ENCODE data around the gene IVL.

IVL gene

DNA sequence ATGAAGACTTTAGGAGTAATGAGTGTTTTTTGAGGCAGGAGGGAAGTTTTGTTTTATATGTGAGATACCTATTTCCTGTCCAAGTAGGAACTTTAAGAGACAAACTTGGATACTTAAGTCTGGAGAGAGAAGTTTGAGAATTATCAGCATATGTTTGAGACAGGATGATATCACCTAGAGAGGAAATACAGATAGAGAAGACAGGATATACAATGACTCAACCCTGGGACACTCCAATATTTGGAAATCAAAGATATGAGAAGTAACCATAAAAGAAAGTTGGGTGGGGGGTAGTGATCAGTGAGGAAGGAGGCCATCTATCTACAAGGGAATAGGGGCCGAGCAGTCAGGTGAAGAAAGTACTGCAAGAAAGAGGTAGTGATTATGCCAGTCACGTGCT, 42.0 kb upstream of the IVL start:
- TF ChIP-seq, protein P1, sequence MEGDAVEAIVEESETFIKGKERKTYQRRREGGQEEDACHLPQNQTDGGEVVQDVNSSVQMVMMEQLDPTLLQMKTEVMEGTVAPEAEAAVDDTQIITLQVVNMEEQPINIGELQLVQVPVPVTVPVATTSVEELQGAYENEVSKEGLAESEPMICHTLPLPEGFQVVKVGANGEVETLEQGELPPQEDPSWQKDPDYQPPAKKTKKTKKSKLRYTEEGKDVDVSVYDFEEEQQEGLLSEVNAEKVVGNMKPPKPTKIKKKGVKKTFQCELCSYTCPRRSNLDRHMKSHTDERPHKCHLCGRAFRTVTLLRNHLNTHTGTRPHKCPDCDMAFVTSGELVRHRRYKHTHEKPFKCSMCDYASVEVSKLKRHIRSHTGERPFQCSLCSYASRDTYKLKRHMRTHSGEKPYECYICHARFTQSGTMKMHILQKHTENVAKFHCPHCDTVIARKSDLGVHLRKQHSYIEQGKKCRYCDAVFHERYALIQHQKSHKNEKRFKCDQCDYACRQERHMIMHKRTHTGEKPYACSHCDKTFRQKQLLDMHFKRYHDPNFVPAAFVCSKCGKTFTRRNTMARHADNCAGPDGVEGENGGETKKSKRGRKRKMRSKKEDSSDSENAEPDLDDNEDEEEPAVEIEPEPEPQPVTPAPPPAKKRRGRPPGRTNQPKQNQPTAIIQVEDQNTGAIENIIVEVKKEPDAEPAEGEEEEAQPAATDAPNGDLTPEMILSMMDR (IDR thresholded peaks at IDR 0.05) = no peak
- Histone ChIP-seq H3K4me3 (no peak overlapping the region), H3K36me3 (no peaks in the 10 kb centered on the region), H3K27me3 (no peaks in the 10 kb centered on the region), H3K27ac (no peak overlapping the region), H3K4me1 (no peaks in the 10 kb centered on the region), H3K9me3 (no peaks in the 10 kb centered on the region)
- DNase-seq = no peak
- intact Hi-C loops (cut with DNase I; ENCODE audit: low total_unique reads) = no loop called here

DNA sequence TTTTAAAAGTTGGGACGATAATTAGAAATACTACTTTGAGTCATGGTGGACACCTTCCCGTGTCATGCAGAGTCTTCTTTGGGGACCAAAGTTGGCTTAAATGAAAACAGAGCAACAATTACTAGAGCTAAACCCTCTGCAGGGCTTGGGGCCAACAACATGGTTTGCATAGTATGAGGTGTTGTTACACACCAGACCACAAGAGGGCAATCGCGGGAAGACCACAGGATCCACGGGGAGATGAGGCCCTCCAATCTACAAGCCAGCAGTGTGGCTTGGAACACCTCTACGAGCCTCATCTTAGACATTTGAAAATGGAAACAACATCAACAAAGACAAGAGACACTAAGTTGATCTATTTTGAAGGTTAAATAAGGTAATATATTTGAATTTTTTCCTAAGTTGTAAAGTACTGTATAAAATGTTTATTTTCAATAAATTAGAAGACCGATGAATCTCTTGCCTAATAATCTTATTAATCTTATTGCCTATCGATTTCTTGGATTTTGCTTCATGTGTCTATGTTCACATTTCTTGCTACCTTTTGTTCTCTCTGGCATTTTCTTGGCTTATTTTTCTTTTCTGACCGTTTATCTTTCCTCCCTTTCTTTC, 38.4 kb upstream of the IVL start:
- Histone ChIP-seq H3K4me1 (no peaks in the 10 kb centered on the region), H3K36me3 (no peaks in the 10 kb centered on the region), H3K9me3 (no peaks in the 10 kb centered on the region), H3K27me3 (no peaks in the 10 kb centered on the region), H3K4me3 (no peak overlapping the region), H3K27ac (no peak overlapping the region)
- intact Hi-C loops (cut with DNase I; ENCODE audit: low total_unique reads) = no loop called here
- TF ChIP-seq, protein P1 (IDR thresholded peaks at IDR 0.05) = peak; percentile 65 to 72
- DNase-seq = peak; percentile 67 to 69

DNA sequence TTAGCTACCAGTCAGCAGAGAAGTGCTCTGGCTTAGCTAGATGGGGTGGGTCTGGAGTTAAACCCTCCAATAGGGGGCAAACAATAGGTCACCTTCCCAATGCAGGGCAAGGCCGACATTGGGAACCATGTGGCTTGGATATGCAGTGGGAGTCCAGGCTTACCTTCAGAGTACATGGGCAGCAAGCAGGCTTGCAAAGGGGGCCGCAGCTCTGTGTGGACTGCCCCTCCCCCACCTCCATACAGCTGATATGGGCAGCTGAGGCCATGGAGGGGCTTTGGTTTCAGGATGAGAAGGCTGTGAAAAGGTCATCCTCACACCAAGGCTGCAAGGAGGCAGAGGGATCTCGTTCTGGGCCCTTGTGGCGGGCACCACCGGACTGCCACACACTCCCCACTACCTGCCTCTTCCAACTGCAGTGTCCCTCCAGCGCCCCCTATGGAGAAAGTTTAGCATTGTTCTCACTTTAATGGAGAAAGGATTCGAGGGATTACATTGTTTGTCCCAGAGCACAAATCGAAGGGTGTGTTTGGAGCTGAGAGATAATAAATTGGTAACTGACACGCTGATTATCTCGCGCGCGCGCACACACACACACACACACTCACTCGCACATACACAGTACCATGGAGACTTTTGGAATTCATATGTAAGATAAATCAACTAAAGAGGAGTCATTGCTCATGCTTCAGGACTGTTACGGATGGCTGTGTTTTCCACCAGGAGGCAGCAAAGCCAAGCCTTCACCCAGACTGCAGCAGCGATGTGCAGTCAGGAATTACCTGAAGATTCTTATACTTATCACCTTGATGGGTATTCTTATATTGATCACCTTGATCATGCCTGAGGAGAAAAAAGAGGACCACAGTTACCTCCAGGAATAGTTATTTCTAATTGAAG, 37.3 kb upstream of the IVL start:
- no peak for DNase-seq
- intact Hi-C loops (cut with DNase I; ENCODE audit: low total_unique reads) = no loop called here
- no peak overlapping the region for H3K27ac ChIP-seq

DNA sequence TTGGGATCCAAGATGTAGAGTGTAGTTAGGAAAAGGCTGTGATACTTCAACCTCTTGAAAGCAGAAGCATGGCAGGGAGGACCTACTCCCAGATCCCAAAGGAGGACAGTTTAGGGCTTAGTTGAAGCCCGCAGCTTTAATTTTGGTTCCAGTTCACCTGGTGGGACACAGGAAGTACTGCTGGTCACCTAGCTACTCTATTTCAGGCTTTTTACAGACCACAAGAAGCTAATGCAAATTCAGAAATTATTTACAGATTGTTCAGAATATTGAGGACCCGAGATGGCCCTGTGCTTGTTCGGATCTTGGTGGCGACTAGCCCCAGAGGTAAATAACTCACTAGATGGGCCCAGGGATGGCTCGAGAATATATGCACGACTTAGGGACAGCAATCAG, 36.6 kb upstream of the IVL start:
- Histone ChIP-seq H3K4me1 (no peaks in the 10 kb centered on the region), H3K4me3 (no peak overlapping the region), H3K27me3 (no peaks in the 10 kb centered on the region), H3K9me3 (no peaks in the 10 kb centered on the region), H3K36me3 (no peaks in the 10 kb centered on the region), H3K27ac (no peak overlapping the region)
- TF ChIP-seq, protein P1 (IDR thresholded peaks at IDR 0.05) = no peak
- intact Hi-C loops (cut with DNase I; ENCODE audit: low total_unique reads) = no loop called here
- no peak for DNase-seq

More for the DNA sequence above, 37.3 kb upstream of the IVL start:
- Histone ChIP-seq H3K27me3 (no peaks in the 10 kb centered on the region), H3K36me3 (no peaks in the 10 kb centered on the region), H3K4me3 (no peak overlapping the region), H3K4me1 (no peaks in the 10 kb centered on the region), H3K9me3 (no peaks in the 10 kb centered on the region)
- TF ChIP-seq, protein P1 (IDR thresholded peaks at IDR 0.05) = no peak

DNA sequence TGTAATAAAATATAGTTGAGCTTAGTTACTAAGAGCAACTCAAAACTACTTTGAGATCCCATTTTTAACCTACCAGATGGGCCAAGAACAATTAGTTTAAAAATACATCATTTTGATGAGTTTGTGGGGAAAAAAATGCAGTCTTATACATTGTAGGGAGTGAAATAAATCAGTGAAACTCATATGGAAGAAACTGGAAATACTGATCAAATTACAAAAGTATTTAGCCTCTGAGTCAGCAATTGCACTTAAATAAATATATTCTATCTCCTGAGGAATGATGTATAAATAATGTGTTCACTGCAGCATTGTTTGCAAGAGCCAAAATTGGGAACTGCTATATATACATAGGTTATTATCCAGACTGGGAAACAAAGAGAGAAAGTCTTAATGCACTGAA, 34.9 kb upstream of the IVL start:
- no peaks in the 10 kb centered on the region for H3K9me3 ChIP-seq
- no peak for DNase-seq
- no peak overlapping the region for H3K27ac ChIP-seq
- no peaks in the 10 kb centered on the region for H3K36me3 ChIP-seq
- TF ChIP-seq, protein P1 (IDR thresholded peaks at IDR 0.05) = no peak
- H3K4me3 ChIP-seq = no peak overlapping the region
- no peaks in the 10 kb centered on the region for H3K27me3 ChIP-seq
- intact Hi-C loops (cut with DNase I; ENCODE audit: low total_unique reads) = no loop called here
- H3K4me1 ChIP-seq = no peaks in the 10 kb centered on the region

All from tibial artery (tissue), 4 donors.